Lower leg skin (tissue), 3 donors: Measurements from ENCODE around the gene ST6GALNAC3.

ENCODE experiments used
- POLR2A ChIP-seq, 2 donors: fragments of 450-650 bp; IDR thresholded peaks; one replicate each; pipeline ENCODE4 v1.6.1; 2016 to 2017; ENCODE audit warnings: antibody characterized with exemption in 2 of 2, mild to moderate bottlenecking in 1 of 2, moderate library complexity in 1 of 2
- TF ChIP-seq, protein P1 (sequence below), 3 donors: fragments of 450-650 bp; IDR thresholded peaks; one replicate each; pipeline ENCODE4 v1.5.1; 2016; ENCODE audit warnings: antibody characterized with exemption in 3 of 3, mild to moderate bottlenecking in 3 of 3, moderate library complexity in 2 of 3

DNA sequence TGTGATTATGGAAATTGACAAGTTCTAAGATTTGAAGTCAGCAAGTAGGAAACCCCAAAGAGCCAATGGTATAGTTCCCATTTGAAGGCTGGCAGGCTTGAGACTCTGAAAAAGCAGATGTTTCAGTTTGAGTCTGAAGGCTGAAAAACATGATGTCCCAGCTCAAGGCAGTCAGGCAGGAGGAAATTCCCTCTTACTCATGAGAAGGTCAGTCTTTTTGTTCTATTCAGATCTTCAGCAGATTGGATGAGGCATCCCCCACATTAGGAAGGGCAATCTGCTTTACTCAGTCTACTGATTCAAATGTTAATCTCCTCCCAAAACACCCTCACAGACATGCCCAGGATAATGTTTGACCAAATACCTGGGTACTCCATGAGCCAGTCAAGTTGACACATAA, 420.3 kb downstream of the ST6GALNAC3 start:
- TF ChIP-seq, protein P1, sequence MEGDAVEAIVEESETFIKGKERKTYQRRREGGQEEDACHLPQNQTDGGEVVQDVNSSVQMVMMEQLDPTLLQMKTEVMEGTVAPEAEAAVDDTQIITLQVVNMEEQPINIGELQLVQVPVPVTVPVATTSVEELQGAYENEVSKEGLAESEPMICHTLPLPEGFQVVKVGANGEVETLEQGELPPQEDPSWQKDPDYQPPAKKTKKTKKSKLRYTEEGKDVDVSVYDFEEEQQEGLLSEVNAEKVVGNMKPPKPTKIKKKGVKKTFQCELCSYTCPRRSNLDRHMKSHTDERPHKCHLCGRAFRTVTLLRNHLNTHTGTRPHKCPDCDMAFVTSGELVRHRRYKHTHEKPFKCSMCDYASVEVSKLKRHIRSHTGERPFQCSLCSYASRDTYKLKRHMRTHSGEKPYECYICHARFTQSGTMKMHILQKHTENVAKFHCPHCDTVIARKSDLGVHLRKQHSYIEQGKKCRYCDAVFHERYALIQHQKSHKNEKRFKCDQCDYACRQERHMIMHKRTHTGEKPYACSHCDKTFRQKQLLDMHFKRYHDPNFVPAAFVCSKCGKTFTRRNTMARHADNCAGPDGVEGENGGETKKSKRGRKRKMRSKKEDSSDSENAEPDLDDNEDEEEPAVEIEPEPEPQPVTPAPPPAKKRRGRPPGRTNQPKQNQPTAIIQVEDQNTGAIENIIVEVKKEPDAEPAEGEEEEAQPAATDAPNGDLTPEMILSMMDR (IDR thresholded peaks at IDR 0.05): no peak
- TF ChIP-seq POLR2A (IDR thresholded peaks at IDR 0.05): no peak
